SU-DHL-6 (cell line): ENCODE data around the gene JPH3.

ENCODE experiments used
- EZH2phosphoT487 ChIP-seq: fragments of 200-600 bp; sonication (generic), shearing (Covaris generic); conservative IDR thresholded peaks from 2 replicates; pipeline ENCODE4 v1.6.1; 2018; ENCODE audit warnings: mild to moderate bottlenecking, antibody characterized with exemption, low read length, moderate library complexity, mixed read lengths
- TF ChIP-seq, protein P1 (sequence below): fragments of 200-600 bp; sonication (generic); IDR thresholded peaks from one replicate; pipeline ENCODE4 v1.5.1; 2017; ENCODE audit warnings: antibody characterized with exemption, mild to moderate bottlenecking, low read length, moderate library complexity; ENCODE audit not compliant: insufficient read depth, poor library complexity, severe bottlenecking

DNA sequence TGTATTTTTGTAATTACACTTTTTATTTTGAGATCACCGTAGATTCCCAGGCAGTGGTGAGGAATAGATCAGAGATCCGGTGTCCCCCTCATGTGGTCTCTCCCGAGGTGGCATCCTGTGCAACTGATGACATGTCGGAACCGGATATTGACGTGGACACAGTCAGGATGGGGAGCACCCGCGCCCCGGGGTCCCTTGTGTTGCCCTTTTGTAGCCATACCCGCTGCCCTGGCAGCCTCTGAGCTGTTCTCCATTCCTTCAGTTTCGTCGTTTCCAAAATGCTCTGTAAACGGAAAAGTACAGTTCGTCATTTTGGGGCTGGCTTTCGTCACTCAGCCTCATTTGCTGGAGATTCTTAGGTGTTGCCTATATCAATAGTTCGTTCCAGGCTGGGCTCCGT lies 14.2 kb downstream of the JPH3 start:
- TF ChIP-seq, protein P1, sequence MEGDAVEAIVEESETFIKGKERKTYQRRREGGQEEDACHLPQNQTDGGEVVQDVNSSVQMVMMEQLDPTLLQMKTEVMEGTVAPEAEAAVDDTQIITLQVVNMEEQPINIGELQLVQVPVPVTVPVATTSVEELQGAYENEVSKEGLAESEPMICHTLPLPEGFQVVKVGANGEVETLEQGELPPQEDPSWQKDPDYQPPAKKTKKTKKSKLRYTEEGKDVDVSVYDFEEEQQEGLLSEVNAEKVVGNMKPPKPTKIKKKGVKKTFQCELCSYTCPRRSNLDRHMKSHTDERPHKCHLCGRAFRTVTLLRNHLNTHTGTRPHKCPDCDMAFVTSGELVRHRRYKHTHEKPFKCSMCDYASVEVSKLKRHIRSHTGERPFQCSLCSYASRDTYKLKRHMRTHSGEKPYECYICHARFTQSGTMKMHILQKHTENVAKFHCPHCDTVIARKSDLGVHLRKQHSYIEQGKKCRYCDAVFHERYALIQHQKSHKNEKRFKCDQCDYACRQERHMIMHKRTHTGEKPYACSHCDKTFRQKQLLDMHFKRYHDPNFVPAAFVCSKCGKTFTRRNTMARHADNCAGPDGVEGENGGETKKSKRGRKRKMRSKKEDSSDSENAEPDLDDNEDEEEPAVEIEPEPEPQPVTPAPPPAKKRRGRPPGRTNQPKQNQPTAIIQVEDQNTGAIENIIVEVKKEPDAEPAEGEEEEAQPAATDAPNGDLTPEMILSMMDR = no peak
- no peak for TF ChIP-seq EZH2phosphoT487
